Astrocyte (in vitro differentiated cells and primary cell): ENCODE data around the gene GOSR2. TPM values are rescaled to one million over a fixed set of nuclear protein-coding genes. Genes with fewer than 3 reads are reported as not detected.

Experiments
- DNase-seq: peaks from one replicate; pipeline ENCODE4 v3.0.0-alpha.2; 2010; ENCODE audit warnings: low read depth
- FAIRE-seq: peaks from 2 replicates; lab custom pipeline; 2011; peaks lifted over from hg19 to GRCh38; lab: Jason Lieb, UNC
- H2AFZ ChIP-seq: 2 replicates; pipeline ENCODE4 v1.6.0; 2012; ENCODE audit warnings: low read depth, low read length, inconsistent platforms
- H3K27ac ChIP-seq: 2 replicates; pipeline ENCODE4 v1.5.1; 2011; ENCODE audit warnings: low read depth, low read length, inconsistent platforms
- H3K27me3 ChIP-seq: 2 replicates; pipeline ENCODE4 v1.6.0; 2011; ENCODE audit warnings: low read length, inconsistent platforms; ENCODE audit not compliant: insufficient read depth
- H3K36me3 ChIP-seq: 2 replicates; pipeline ENCODE4 v1.5.1; 2011; ENCODE audit warnings: low read length, inconsistent platforms; ENCODE audit not compliant: insufficient read depth
- H3K4me1 ChIP-seq: 2 replicates; pipeline ENCODE4 v1.5.1; 2011; ENCODE audit warnings: low read length, inconsistent platforms; ENCODE audit not compliant: insufficient read depth
- H3K4me2 ChIP-seq: 2 replicates; pipeline ENCODE4 v1.6.0; 2012; ENCODE audit warnings: low read length, inconsistent platforms
- H3K4me3 ChIP-seq: 2 replicates; pipeline ENCODE4 v1.5.1; 2011; ENCODE audit warnings: low read depth, mild to moderate bottlenecking, low read length, inconsistent platforms; ENCODE audit not compliant: insufficient read depth
- H3K79me2 ChIP-seq: 2 replicates; pipeline ENCODE4 v1.6.0; 2012; ENCODE audit warnings: mild to moderate bottlenecking, low read length, inconsistent platforms; ENCODE audit not compliant: insufficient read depth
- H3K9ac ChIP-seq: 2 replicates; pipeline ENCODE4 v1.6.0; 2012; ENCODE audit warnings: mild to moderate bottlenecking, low read length, inconsistent platforms
- H3K9me3 ChIP-seq: 2 replicates; pipeline ENCODE4 v1.5.1; 2012; ENCODE audit warnings: low read depth, mild to moderate bottlenecking, low read length, inconsistent platforms; ENCODE audit not compliant: insufficient read depth
- H4K20me1 ChIP-seq: 2 replicates; pipeline ENCODE4 v1.6.0; 2012; ENCODE audit warnings: low read length, inconsistent platforms; ENCODE audit not compliant: insufficient read depth
- H3K27ac Mint-ChIP-seq: one replicate; pipeline ENCODE4 v1.8.0; 2021; ENCODE audit warnings: mild to moderate bottlenecking, mixed read lengths; ENCODE audit not compliant: unreplicated experiment
- H3K27me3 Mint-ChIP-seq: one replicate; pipeline ENCODE4 v1.8.0; 2021; ENCODE audit warnings: low read depth, mixed read lengths; ENCODE audit not compliant: unreplicated experiment
- H3K36me3 Mint-ChIP-seq: one replicate; pipeline ENCODE4 v1.8.0; 2021; ENCODE audit warnings: low read depth, mixed read lengths; ENCODE audit not compliant: unreplicated experiment
- H3K4me1 Mint-ChIP-seq: one replicate; pipeline ENCODE4 v1.8.0; 2021; ENCODE audit warnings: low read depth, mixed read lengths; ENCODE audit not compliant: unreplicated experiment
- H3K4me3 Mint-ChIP-seq: one replicate; pipeline ENCODE4 v1.8.0; 2021; ENCODE audit warnings: mild to moderate bottlenecking, moderate library complexity, mixed read lengths; ENCODE audit not compliant: unreplicated experiment
- H3K9me3 Mint-ChIP-seq: one replicate; pipeline ENCODE4 v1.8.0; 2021; ENCODE audit warnings: mild to moderate bottlenecking, mixed read lengths; ENCODE audit not compliant: unreplicated experiment
- CTCF ChIP-seq: IDR thresholded peaks from 2 replicates; pipeline ENCODE4 v1.5.1; 2011; ENCODE audit warnings: low read depth, mild to moderate bottlenecking, inconsistent platforms, low read length, moderate library complexity; ENCODE audit not compliant: insufficient read depth
- EZH2 ChIP-seq: IDR thresholded peaks from 2 replicates; pipeline ENCODE4 v1.6.1; 2012; ENCODE audit warnings: mild to moderate bottlenecking, low read length, inconsistent platforms; ENCODE audit not compliant: insufficient read depth
- total RNA-seq: library from RNA; stranded (reverse); gene quantifications from 2 replicates; pipeline ENCODE4 v1.2.1, GENCODE V29; 2021

The GOSR2 gene
- total RNA-seq, 1 donor from 2014 or later: 67.0 TPM

GRCh38 chr17:46874906-46875305 lies 48.1 kb upstream of the GOSR2 start:
- Histone ChIP-seq H3K4me3 (no peak overlapping the region), H3K36me3 (no peaks in the 10 kb centered on the region), H3K27ac (no peak overlapping the region), H3K79me2 (no peaks in the 10 kb centered on the region), H2AFZ (no peak overlapping the region), H3K4me1 (no peaks in the 10 kb centered on the region), H3K4me2 (no peak overlapping the region), H3K9ac (no peak overlapping the region), H4K20me1 (no peaks in the 10 kb centered on the region), H3K9me3 (no peaks in the 10 kb centered on the region), H3K27me3 (peaks cover 5% of the 10 kb centered on the region)
- FAIRE-seq (no peak), DNase-seq (no peak)
- no peak overlapping the region for H3K4me3 Mint-ChIP-seq
- no peak overlapping the region for H3K27ac Mint-ChIP-seq
- H3K36me3 Mint-ChIP-seq: no peaks in the 10 kb centered on the region
- TF ChIP-seq EZH2: no peak
- no peak for TF ChIP-seq CTCF
- H3K4me1 Mint-ChIP-seq: no peaks in the 10 kb centered on the region
- peaks cover 41% of the 10 kb centered on the region for H3K27me3 Mint-ChIP-seq
- H3K9me3 Mint-ChIP-seq: peaks cover 2% of the 10 kb centered on the region

DNA sequence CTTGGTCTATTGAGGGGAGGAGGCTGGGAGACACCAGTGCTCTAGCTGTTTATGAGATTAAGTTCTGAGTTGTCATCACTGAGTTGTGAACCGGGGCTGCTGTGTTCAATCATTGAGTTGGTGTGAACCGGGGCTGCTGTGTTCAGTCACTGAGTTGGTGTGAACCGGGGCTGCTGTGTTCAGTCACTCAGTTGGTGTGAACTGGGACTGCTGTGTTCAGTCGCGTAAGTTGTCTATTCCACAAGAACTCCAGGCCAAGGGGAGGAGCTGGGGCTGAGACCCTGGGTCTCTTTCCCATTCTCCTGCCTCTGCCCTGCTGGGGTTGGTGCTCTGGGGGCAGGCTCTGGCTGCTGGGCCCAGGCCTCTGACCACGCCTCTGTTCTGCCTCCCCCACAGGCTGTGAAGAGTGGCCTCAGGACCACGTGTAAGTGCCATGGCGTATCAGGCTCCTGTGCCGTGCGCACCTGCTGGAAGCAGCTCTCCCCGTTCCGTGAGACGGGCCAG lies 47.1 kb upstream of the GOSR2 start:
- Histone ChIP-seq H3K27me3 (peaks cover 5% of the 10 kb centered on the region), H3K27ac (no peak overlapping the region), H3K4me3 (no peak overlapping the region), H3K4me1 (no peaks in the 10 kb centered on the region), H3K9me3 (no peaks in the 10 kb centered on the region), H3K4me2 (no peak overlapping the region), H3K9ac (no peak overlapping the region), H4K20me1 (no peaks in the 10 kb centered on the region), H2AFZ (no peak overlapping the region), H3K79me2 (no peaks in the 10 kb centered on the region), H3K36me3 (no peaks in the 10 kb centered on the region)
- H3K4me1 Mint-ChIP-seq: no peaks in the 10 kb centered on the region
- no peak overlapping the region for H3K27ac Mint-ChIP-seq
- H3K27me3 Mint-ChIP-seq: peaks cover 41% of the 10 kb centered on the region
- TF ChIP-seq EZH2: no peak
- no peak for TF ChIP-seq CTCF
- H3K36me3 Mint-ChIP-seq: no peaks in the 10 kb centered on the region
- DNase-seq: no peak
- H3K9me3 Mint-ChIP-seq: peaks cover 2% of the 10 kb centered on the region
- H3K4me3 Mint-ChIP-seq: no peak overlapping the region
- no peak for FAIRE-seq

GRCh38 chr17:46876353-46876887 lies 46.5 kb upstream of the GOSR2 start:
- Histone ChIP-seq H3K36me3 (no peaks in the 10 kb centered on the region), H3K4me1 (no peaks in the 10 kb centered on the region), H3K9ac (no peak overlapping the region), H2AFZ (no peak overlapping the region), H3K27me3 (peaks cover 5% of the 10 kb centered on the region), H3K4me2 (no peak overlapping the region), H4K20me1 (no peaks in the 10 kb centered on the region), H3K9me3 (no peaks in the 10 kb centered on the region), H3K4me3 (no peak overlapping the region), H3K27ac (no peak overlapping the region), H3K79me2 (no peaks in the 10 kb centered on the region)
- no peaks in the 10 kb centered on the region for H3K4me1 Mint-ChIP-seq
- DNase-seq (no peak), FAIRE-seq (no peak)
- H3K27me3 Mint-ChIP-seq: peaks cover 39% of the 10 kb centered on the region
- no peak overlapping the region for H3K4me3 Mint-ChIP-seq
- TF ChIP-seq CTCF (no peak), EZH2 (no peak)
- peaks cover 2% of the 10 kb centered on the region for H3K9me3 Mint-ChIP-seq
- no peak overlapping the region for H3K27ac Mint-ChIP-seq
- H3K36me3 Mint-ChIP-seq: no peaks in the 10 kb centered on the region
